HG03159 (cell line): ENCODE results near the gene PRR16.
"Not testable (repeated sequence)": the region's sequence is repeated elsewhere in the genome, so short reads cannot be mapped to it uniquely, and the experiment has no call there.

ENCODE experiments used
- ATAC-seq: cut with Tn5 transposase; IDR thresholded peaks from one replicate; pipeline ENCODE4 v1.9.1; 2021; ENCODE audit warnings: mild to moderate bottlenecking, moderate library complexity; ENCODE audit not compliant: unreplicated experiment

PRR16 gene

DNA sequence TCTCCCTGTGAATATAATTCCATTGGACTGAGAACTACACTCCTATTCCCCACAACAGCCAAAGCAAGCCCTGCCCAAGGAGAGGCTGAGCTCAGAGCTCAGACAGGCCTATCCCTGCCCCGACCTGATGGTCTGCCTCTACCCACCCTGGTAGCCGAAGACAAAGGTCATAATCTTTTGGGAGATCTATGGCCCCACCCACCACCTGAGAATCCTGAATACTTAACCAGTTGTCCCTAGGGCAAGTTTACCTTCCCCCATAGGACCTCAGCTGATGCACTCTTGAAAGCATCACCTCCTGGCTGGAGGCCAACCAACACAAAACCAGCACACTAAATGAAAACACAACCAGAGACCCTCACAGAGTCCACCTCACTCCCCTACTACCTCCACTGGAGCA, 167.5 kb downstream of the PRR16 start:
- ATAC-seq, result no peak

DNA sequence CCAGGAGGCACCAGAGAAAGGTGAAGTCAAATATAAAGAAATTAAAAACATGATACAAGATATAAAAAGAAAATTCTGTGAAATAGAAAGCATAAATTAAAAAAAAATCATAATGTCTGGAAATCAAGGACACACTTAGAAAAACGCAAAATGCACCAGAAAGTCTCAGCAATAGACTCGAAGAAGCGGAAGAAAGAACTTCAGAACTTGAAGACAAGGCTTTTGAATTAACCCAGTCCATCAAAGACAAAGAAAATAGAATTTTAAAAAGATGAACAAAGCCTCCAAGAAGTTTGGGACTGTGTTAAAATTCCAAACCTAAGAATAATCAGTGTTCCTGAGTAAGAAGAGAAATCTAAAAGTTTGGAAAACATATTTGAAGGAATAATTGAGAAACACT, 168.3 kb downstream of the PRR16 start:
- ATAC-seq, result no peak

DNA sequence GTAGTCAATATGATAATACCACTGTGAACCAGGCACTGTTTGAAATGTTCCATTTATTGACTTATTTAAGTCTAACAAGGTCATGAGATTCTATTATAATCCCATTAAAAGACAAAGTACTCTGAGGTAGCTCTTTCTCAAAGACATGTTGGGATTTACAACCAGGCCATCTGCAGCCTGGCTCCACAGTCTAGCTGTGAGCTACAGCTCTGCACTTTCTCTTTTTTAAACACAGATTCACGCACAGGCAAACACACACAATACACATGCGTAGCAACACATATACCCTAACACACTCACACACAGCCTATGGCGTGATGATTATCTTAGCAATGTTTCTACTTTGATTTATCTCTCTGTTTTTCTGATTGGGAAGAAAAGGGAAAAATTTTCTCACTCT, 174.3 kb downstream of the PRR16 start:
- no peak for ATAC-seq

DNA sequence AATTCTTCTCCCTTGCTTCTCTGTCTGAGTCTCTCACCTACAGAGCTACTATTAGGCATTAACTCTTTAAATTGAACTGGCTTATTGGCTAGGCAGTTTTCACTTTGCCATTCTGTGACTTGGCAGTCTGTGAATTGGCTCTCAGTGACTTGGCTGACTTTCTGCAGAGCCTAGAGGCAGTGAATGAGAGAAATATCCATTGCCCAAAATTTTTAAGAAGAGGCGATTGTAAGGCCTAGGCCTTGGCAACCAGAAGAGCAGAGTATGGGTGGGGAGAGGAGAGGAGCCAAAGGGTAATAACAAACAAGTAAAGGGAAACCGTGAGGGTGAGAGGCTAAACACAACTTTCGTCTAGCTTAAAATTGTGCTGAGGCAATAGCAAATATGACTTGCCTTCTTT, 176.7 kb downstream of the PRR16 start:
- ATAC-seq, result no peak

DNA sequence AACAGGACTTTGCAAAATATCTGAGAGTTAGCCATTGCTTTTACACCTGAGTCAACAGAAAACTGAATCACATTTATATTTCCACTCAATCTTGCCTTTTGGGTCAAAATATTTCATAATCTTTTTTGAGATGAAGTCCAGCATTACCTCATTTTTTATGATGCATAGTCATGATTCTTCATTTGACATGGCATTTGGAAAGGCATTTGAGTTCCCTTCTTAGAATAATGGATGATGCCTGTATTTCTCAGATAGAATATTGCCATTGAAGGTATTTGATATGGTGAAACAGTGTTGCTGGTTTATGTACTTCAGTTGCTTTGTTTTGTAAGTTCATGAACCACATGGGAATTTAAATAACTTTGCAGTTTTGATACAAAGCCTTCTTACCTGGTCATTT, 180.4 kb downstream of the PRR16 start:
- no peak for ATAC-seq

DNA sequence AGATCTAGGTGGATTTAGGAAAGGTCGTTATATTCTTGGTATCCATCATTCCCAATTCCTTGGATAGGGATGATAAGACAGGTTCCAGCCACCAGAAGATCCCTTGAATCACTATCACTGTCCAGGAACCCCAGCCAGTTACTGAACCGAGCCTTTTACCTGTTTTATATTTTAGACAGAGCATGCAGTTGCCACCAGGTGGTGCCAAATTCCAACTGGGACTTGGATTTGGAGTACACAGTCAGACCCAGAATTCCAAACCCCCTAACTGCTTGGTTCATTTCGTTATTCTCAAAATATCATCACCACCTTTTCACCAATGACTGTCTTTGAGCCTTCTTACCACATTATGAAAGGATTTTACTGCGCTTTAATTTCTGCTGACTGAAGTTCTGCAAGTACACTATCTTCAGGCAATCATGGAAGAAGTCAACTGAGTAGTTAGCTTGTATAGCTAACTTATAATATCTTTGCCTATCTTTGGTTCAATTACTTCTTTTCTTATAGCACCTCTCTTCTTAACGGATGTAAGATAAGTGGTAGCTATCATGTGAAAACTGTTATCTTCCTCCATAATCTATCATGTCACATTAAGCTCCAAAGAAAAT, 191.8 kb downstream of the PRR16 start:
- ATAC-seq, result peak; percentile 65

DNA sequence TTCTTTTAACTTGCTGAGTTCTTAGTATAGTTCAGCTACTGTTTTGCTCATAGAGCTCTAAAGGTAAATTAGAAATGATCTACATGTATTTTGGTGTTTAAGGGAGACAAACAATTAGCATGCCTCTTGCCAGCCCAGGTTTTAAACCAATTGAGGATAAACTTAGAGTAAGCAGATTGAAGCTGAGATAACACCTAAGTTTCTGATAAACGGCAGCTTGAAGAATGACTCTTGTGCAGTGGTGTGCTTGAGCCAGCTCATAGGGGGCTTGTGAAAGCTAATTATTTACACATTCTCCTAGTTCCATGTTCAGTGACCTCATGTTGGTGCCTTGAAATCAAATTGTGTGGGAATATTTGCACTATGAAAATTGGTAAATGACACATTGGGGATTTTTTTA, 193.0 kb downstream of the PRR16 start:
- no peak for ATAC-seq

DNA sequence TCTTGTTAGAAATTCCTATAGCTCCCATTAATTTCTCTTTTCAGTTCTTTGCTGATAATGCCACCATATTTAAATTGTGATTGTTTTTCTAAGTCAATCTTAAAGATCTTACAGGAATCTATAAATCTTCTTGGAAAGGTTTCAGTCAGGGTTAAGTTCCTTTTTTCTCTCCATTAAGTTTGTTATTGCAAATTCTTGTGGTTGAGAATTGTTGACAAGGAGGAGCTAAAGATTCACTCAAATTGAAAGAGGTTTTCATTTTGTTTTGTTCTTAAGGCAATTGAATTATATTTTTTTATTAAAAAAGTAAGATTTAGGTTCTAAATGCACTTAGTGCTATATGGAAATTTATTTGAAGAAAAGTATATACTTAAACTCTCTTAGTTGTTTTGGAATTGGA, 213.4 kb downstream of the PRR16 start:
- no peak for ATAC-seq

DNA sequence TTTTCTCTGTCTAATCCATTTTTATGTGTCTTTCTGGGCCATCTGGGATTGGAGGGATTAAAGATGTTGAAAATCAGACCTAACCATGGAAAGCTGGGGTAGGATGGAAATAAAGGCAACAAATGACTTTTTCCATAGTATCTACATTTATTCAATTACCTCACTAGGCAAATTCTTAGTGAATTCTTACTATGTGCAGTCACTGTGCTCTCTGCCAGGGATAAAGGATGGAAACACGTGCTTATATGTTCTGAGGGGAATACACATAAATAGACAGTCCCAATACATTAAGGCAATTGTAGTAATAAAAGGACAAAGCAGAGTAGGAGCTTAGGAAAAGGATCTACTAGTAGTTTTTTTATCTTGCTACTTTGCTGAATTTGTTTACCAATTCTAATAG, 214.2 kb downstream of the PRR16 start:
- no peak for ATAC-seq

DNA sequence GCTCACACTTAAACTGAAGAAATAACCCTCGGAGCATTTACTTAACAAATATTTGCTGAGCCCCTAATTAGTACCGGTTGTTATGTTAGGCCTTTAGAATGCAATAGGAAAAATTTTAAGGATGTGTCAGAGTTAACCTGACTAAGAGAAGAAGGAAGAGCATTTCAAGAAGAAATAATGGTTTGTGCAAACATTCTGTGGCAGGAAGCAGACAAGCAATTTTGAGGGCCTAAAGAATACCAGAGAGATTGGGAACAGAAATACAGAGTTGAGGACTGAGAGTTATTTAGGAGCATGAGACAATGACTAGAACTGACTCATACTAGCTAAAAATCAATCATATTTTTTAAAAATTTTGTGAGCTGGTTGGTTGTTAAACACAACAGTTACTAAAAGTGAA, 218.8 kb downstream of the PRR16 start:
- no peak for ATAC-seq

DNA sequence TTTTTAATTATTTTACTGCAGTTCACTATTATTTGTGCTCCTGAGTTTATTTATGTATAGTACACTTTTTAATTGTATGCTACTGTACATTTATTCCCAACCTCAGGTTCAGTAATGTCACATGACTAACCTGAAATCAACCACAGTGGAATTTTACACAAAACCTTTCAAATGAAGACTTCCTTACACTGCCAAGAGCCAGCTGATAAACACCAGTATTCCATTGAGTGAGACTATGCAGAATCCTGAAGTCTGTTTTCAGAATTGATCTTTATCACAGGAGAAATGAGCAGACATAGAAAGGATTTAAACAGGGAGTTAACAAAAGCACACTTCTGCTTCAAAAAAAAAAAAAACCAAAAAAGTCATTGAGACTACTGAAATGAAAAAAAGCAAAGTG, 219.5 kb downstream of the PRR16 start:
- no peak for ATAC-seq

DNA sequence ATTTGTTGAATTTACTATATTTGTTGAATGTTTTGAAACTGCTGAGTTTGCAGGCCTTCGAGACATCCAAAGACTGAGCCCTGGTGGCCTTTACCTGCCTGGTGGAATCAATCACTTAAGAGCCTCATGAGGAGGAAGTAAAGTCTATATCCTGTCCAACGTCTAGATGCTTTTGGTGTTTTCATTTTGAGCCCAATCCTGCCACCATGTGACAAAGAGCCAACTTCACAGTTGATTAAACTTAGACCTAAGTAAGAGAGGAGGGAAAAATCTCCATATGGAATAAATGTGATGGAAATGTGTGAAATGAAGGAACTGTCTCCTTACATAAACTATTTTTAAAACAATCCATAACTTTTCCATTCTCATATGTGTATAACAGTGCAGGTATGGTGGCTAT, 220.1 kb downstream of the PRR16 start:
- no peak for ATAC-seq

DNA sequence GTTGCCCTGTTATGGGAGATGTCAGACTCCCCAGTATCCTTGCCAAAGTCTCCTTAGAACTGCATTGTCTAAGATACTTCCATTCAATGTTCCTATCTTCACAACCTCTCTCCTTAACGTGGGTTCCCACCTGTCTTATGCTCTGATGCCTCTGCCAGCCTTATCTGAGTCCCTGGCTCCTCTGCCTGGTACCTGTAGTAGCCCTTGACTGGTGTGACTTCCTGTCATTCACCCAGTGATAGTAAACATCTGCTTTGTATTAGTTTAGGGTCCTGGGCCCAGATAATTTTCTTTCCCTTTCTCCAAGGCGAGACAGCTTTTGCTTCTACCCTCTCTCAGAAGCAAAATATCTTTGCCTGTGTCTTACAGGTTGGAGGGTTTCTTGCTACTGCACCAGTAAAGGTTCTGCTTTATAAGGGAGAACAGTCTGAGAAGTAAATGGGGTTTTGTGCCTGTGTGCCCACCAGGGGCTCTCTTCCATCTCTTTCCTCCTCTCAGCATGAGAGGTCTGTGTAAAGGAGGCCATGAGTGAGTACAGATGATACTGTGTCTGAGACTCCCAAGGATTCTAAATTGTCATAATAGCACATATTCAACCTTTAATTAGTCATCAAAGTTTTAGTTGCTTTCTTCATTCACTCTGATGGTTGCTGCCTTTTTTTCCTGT, 220.8 kb downstream of the PRR16 start:
- peak; percentile 69 for ATAC-seq

DNA sequence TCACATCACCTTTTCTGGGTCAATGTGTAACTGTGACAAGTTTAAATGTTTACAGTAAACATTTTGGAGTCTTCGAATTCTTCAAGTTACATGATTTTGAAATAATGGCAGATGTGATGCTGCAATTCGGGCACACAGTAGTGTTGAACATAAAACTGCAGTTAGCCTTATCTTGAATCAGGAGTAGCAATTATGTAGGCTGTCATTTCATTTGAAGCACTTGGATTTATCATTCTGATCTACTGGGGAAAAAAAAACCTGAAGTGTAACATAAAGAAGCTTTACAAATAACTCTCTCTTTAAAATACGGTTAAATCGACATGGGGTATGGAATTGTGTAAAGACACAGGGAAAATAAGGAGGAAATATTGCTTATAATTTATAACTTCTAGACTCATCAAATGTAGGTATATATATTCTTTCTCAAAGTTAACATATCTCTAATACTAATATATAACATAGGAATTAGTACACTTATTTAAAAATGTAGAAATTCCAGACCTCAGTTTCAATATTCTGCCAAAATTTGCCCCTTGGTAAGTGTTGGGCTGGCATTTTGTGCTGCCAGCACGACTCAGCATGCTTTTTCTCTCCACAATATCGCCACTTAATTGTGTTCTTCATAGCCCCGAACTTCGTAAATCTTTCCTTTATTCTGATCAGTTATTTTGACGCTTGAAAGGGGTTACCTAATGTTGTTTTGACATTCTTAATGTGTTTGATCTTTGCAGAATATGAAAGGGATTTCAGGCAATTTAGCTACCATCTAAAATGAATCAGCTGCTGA, 226.7 kb downstream of the PRR16 start:
- no peak for ATAC-seq

DNA sequence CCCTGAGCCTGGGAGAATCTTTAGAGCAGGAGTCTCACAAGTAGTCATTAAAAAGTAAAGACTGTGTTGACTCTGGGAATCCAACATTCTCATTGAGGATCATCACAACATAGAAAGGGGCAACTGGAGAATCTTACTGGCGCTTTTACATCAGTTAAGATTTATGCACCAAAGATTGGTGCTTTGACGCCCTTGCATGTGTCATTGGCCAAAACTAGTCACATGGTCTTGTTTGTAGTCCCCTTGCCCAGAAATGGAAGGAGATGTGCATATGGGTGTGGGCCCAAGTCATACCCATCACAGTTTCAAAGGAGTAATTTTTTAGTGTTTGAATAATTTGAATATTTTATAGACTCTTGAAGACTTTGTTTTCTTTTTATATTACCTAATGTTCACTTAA, 228.2 kb downstream of the PRR16 start:
- no peak for ATAC-seq

DNA sequence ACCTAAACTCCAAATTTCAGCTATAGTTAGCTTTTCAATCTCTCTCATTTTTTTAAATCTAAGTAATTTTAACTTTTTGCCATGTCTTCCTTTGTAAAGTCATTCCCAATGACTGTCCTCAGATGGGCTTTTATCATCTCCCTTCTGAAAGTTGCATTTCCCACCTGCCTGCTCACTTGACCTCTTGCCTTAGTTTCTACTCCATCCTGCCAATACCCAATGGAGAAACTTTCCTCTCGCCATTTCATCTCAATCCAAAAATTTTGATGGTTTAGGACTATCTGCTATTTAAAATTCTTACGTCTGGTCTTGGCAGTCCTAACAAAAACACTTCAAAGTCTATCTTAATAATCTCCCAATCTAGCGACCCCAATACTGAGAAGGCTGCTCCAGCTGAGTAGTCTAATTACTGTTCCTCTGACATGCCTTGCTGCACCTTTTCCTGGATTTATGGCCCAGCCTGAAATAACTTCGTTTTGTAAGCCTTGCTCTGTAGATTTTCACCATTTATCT, 231.3 kb downstream of the PRR16 start:
- no peak for ATAC-seq

DNA sequence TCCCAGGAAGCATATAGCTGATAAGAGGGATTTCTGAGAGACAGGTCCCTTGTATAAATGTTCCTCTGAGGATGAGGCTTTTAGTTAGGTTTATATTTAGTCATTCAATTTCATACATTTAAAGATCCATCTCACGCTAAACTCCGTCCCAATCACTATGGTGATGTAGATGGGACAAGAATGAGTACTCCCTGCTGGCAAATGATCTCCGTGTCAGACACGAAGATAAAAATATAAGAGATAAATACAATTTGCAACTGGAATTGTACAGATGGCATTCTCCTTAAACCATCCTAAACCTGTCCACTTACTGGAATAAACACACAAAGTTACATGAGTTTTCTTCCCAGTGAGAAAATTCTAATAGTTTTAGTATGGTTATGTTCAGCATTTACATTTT, 233.0 kb downstream of the PRR16 start:
- ATAC-seq, result no peak

DNA sequence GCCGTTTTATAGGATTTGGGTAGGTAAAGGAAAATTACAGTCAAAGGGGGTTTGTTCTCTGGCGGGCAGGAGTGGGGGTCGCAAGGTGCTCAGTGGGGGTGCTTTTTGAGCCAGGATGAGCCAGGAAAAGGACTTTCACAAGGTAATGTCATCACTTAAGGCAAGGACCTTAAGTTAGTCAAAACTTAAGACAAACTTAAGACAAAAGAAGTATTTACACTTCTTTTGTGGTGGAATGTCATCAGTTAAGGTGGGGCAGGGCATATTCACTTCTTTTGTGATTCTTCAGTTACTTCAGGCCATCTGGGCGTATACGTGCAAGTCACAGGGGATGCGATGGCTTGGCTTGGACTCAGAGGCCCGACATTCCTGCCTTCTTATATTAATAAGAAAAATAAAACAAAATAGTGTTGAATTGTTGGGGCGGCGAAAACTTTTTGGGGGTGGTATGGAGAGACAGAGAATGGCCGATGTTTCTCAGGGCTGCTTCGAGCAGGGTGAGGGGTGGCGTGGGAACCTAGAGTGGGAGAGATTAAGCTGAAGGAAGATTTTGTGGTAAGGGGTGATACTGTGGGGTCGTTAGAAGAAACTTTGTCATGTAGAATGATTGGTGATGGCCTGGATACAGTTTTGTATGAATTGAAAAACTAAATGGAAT, 233.7 kb downstream of the PRR16 start:
- not testable (repeated sequence) for ATAC-seq

DNA sequence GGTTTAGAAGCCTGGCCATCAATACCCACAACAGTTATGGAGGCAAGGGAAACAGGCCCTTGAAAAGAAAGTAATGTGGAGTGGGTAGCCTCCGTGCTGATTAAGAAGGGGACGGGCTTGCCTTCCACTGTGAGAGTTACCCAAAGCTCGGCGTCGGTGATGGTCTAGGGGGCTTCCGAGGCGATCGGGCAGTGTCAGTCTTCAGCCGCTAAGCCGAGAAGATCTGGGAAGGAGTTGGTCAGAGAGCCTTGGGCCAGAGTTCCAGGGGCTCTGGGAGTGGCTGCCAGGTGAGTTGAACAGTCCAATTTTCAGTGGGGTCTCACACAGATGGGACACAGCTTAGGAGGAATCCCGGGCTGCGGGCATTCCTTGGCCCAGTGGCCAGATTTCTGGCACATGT, 236.6 kb downstream of the PRR16 start:
- not testable (repeated sequence) for ATAC-seq

DNA sequence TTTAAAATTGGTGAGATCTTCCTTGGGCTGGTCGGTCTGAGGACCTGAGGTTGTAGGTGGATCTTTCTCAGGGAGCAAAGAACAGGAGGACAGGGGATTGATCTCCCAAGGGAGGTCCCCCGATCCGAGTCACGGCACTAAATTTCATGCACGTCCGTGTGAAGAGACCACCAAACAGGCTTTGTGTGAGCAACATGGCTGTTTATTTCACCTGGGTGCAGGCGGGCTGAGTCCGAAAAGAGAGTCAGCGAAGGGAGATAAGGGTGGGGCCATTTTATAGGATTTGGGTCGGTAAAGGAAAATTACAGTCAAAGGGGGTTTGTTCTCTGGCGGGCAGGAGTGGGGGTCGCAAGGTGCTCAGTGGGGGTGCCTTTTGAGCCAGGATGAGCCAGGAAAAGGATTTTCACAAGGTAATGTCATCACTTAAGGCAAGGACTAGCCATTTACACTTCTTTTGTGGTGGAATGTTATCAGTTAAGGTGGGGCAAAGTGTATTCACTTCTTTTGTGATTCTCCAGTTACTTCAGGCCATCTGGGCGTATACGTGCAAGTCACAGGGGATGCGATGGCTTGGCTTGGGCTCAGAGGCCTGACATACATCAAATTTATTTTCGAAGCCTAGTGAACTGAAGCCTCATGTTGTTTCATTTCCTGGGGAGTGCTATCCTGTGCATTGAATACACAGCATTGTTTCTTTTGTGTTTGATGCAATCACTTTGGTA, 238.9 kb downstream of the PRR16 start:
- not testable (repeated sequence) for ATAC-seq
